GM19324 (cell line): ENCODE measurements around the gene ABHD10.
"Not testable (repeated sequence)": the region's sequence is repeated elsewhere in the genome, so short reads cannot be mapped to it uniquely, and the experiment has no call there.

Experiments
- ATAC-seq: cut with Tn5 transposase; IDR thresholded peaks from one replicate; pipeline ENCODE4 v1.9.1; 2021; ENCODE audit warnings: mild to moderate bottlenecking, moderate library complexity; ENCODE audit not compliant: unreplicated experiment, low FRiP score

The ABHD10 gene

DNA sequence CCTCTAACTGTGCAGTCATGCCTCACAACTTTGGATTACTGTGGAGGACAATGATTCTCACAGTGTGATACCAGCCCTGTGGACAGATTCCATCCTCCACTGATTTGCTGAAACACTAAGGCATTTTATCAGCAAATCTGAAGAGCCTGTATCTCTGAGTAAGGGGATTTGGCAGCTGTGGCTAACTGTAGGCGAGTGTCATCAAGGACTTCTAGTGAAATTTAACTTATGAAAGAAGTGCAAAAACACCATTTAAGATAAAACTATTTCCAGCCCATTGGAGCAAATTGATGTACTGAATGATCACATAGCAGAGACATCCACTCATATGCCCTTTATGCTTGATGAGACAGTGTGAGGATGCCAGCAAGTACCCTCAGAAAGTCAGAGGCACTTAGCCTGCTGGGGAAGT, 41.9 kb downstream of the ABHD10 start:
- ATAC-seq = no peak

DNA sequence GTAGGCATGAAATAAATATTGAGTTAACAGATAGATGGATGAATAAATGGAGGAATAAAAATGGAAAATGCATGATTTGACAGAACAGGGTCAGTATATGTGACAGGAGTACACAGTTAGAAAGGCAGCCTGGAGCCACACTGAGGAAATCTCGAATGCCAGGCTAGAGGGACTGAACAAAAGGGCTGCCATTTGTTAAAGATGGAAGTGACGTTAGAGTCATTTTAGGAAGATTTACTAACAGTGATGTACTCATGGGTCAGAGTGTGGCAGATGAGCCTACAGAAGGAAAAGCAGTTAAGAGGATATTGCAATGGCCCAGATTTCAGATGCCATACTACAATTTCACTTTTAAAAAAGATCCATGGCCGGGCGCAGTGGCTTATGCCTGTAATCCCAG, 48.3 kb downstream of the ABHD10 start:
- ATAC-seq = no peak

DNA sequence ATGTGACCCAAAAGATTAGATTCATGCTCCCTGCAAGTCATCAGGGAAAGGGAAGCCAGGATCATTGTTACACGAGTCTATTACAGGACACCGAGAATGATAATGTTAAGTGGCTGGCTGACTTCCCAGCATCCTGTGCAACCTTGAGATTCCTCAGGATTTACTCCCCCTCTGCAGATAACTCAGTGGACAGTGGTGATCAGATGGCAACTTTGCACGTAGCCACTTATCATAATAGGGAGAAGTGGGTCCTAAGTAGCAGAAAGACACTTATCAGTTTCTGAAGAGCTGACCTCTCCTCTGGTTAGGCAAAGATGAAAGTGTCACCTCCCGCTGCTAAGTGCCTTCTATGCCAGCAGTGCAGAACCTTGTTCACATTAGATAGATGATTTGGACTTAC, 49.0 kb downstream of the ABHD10 start:
- ATAC-seq = no peak

DNA sequence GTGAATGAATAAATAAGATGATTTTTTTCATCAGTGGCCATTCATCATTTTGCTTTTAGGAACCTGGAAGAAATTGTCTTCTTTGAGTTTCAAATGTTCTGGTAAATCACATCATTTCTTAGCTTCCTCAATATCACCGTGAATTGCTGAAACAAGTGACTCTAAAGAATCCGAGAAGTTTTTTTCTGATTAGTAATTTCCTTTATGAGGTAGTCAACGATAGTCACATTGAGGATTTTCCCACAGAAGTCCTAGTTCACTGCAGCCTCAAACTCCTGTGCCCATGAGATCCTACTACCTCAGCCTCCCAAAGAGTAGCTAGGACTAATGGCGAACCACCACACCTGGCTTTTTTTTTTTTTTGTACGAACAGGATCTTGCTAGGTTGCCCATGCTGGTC, 52.1 kb downstream of the ABHD10 start:
- ATAC-seq = no peak

DNA sequence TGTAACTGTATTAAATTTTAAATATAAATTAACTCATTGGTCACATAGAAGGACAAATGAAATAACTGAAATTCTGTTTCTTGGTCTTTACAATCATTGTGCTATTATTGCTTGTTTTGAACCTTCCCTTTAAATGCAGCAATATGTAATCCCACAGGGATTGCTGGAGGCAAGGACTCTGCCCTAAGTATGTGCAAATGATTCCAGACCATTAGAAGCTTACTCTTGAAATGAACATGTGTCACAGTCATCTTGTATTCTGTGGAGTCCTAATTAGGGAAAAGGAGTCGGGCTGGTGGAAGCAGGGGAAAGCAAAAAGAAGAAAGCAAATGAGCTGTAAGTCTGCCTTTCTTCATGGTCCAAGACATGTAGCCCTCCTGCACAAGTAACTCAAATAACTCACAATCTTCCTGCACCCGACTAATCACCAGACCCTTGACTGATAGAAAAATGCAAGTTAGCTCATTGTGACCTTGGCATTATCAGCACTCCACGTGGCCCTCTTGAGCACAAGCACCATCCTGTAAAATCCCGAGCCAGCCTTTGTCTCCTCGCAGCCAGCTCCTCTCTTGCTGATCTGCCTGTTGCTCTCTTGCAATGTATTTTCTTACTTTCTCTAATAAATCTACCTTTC, 53.4 kb downstream of the ABHD10 start:
- no peak for ATAC-seq

GRCh38 chr3:112034436-112034835, 55.6 kb downstream of the ABHD10 start, which contains the start of gene TMPRSS7:
TMPRSS7 (plus strand) TSS chr3:112034736; CDS start chr3:112034846, 110 bp downstream.
- no peak for ATAC-seq

GRCh38 chr3:112035241-112035640, 56.4 kb downstream of the ABHD10 start:
- ATAC-seq = no peak

DNA sequence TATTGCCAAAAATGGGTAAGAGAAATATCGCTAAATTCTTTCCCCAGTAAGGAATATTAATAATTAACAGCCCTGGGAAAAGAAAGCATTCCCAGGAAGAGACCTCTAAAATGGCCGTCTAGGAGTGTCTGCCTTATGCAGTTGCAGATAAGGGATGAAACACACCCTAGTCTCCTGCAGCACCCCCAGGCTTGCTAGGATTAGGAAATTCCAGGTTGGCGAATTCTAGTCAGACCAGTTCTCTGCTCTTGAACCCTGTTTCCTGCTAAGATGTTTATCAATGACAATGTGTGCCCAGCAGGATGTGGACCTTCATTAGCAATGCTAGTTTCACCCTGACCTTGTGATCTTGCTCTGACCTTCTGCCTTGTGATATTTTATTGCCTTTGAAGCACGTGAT, 58.4 kb downstream of the ABHD10 start:
- ATAC-seq = not testable (repeated sequence)

DNA sequence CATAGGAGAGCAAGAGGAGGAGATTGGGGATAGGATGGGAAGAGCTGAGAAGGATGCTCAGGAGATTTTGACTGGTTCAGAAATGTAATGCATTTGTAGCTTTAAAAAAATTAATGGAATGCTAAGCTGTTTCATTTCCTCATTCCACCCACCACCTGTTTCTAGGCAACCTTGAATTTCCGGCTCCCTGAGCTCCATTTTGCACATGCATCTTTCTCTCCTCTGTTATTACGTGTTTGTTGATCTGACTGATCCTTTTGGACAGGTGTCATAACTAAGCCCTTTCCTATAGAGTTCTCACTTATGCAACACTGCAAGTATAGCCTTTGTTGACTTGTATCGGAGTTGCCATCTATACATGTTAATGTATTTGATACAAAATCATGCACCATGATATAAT, 60.0 kb downstream of the ABHD10 start:
- no peak for ATAC-seq

- no peak for ATAC-seq
Observed at GRCh38 chr3:112041321-112041720, 62.5 kb downstream of the ABHD10 start.

DNA sequence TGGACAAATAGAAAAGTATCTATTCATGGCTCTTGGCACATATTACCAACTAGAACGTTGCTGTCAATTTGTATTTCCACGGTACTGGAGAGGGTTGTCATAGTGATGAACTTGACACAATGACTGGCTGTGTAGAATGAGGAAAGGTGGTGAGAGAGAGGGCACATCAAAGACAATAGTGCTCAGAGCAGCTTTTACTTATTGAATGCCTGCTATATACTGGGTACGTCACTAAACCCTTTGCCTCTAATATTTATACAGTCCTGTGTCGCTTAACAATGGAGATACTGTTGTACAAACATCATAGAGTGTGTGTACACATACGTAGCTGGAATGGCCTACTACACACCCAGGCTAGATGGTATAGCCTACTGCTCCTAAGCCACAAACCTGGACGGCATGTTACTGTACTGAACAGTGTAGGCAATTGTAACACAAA, 64.0 kb downstream of the ABHD10 start:
- ATAC-seq = no peak
